NT2/D1 (cell line): ENCODE results near the gene MS4A10.

Experiments
- SUZ12 ChIP-seq: IDR thresholded peaks from 2 replicates; pipeline ENCODE4 v1.6.1; 2011; ENCODE audit not compliant: insufficient read length, insufficient read depth; ENCODE audit errors: extremely low read depth
- YY1 ChIP-seq: IDR thresholded peaks from 2 replicates; pipeline ENCODE4 v1.6.1; 2011; ENCODE audit not compliant: insufficient read length, insufficient read depth
- ZNF274 ChIP-seq: IDR thresholded peaks from 2 replicates; pipeline ENCODE4 v1.6.1; 2011; ENCODE audit warnings: mild to moderate bottlenecking, low read depth, low read length

DNA sequence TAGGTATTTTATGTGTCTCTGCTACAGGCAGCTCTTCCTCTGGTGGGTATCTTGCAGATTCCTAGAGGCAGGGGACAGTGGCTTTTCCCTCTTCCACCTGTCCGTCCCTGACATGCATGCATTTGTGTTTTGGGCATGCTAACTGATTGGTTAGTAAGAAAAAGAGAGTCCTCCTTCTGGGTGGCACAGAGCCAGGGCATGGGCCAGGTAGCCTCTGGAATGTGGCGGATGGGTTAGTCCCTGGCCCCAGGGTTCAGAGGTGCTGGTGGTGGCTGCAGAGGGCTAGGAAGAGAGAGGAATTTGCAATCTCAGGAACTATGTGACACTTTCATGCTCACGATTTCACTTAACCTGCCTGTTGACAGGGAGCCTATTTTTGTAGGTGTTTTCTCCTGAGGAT, 34.2 kb upstream of the MS4A10 start:
- TF ChIP-seq SUZ12 (no peak), YY1 (no peak), ZNF274 (no peak)
